Measurements from ENCODE around the gene CFAP46.
"Not testable (repeated sequence)": the region's sequence is repeated elsewhere in the genome, so short reads cannot be mapped to it uniquely, and the experiment has no call there.

Gene CFAP46

DNA sequence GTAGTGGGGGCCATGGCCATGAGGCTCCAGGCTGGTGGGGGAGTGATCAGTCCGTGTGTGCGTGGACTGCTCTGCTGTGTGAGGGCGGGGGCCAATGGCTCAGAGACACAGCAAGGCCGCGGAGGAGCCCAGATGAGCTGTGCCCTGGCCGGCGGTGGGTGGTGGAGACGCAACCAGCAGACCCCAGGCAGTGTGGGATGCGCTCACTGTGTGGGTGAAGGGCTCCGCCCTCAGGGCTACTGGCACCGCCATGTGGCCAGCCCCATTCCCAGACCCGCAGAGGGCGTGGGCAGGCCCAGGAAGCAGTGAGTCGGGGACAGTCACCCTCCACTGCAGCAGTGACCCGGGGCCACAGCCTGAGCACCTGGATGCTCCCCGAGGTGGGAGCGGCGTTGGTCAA is 165.5 kb downstream of the CFAP46 start:
- Histone ChIP-seq H3K27me3 (ENCODE audit: control insufficient read depth, insufficient read depth, low read length) (no peaks in the 10 kb centered on the region), H3K4me3 (ENCODE audit: low read depth, low read length) (no peak overlapping the region), H3K9ac (ENCODE audit: low read depth, low read length) (no peak overlapping the region), H3K36me3 (ENCODE audit: control insufficient read depth, insufficient read depth, low read length) (no peaks in the 10 kb centered on the region), H3K9me3 (ENCODE audit: control insufficient read depth, insufficient read depth, low read length) (no peaks in the 10 kb centered on the region), H3K4me1 (ENCODE audit: control insufficient read depth, insufficient read depth, low read length) (no peaks in the 10 kb centered on the region)

DNA sequence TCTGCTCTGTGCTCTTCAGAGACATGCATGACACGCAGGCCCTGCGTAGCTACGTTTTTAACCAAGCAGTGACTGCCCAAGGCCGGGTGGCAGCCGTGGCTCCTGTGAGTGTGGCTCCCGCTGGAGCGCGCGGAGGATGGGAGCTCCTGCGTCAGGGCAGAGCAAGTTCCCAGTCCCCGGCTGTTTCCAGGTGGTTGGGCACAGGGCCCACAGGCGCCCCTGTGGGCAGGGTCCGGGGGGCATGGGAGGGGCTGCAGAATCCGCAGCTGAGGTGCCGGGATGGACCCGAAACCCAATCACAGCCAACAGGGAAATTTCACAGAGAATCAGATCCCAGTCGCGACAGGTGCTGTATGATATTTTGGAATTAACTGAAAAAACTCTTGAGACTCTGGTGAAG is 166.2 kb downstream of the CFAP46 start:
- no peaks in the 10 kb centered on the region for H3K4me1 ChIP-seq (ENCODE audit: control insufficient read depth, insufficient read depth, low read length)
- H3K27me3 ChIP-seq (ENCODE audit: control insufficient read depth, insufficient read depth, low read length), result no peaks in the 10 kb centered on the region
- no peaks in the 10 kb centered on the region for H3K36me3 ChIP-seq (ENCODE audit: control insufficient read depth, insufficient read depth, low read length)
- H3K9ac ChIP-seq (ENCODE audit: low read depth, low read length), result no peak overlapping the region
- no peaks in the 10 kb centered on the region for H3K9me3 ChIP-seq (ENCODE audit: control insufficient read depth, insufficient read depth, low read length)
- no peak overlapping the region for H3K4me3 ChIP-seq (ENCODE audit: low read depth, low read length)

DNA sequence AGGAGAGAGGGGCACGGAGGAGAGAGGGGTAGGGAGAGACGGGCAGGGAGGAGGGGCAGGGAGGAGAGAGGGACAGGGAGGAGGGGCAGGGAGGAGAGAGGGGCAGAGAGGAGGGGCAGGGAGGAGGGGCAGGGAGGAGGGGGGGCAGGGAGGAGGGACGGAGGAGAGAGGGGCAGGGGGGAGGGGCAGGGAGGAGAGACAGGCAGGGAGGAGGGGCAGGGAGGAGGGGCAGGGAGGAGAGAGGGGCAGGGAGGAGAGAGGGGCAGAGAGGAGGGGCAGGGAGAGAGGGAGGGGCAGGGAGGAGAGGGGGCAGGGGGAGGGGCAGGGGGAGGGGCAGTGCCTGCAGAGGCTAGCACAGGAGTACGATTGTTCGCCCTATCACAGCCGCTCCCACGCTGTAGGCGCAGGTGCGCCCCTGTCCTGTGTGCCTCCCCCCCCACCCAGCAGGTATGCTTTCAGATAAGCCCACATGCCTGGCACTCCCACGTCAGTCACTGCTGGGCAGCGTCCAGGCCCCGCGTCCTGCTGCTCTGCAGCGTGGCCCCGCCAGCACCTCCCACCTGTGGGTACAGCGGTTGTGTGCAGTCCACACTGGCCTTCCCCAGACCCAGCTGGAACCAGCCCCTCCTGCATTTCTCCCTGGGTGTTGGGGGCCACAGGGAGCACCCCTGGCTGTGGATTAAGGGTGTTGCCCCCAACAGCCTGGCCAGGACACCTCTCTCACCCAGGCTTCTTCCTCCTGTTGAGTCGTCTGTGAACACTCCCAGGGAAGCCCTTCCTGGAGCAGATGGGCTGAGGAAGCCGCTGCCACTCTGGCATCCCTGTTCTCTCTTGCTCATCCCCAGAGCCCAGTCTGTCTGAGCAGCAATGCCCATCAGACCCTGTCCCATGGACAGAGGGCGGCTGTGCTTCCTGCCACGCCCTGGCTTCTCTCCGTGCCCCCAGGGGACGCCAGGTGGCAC is 167.2 kb downstream of the CFAP46 start:
- Histone ChIP-seq H3K9ac (ENCODE audit: low read depth, low read length) (no peak overlapping the region), H3K4me1 (ENCODE audit: control insufficient read depth, insufficient read depth, low read length) (no peaks in the 10 kb centered on the region), H3K9me3 (ENCODE audit: control insufficient read depth, insufficient read depth, low read length) (no peaks in the 10 kb centered on the region), H3K27me3 (ENCODE audit: control insufficient read depth, insufficient read depth, low read length) (no peaks in the 10 kb centered on the region), H3K4me3 (ENCODE audit: low read depth, low read length) (no peak overlapping the region), H3K36me3 (ENCODE audit: control insufficient read depth, insufficient read depth, low read length) (no peaks in the 10 kb centered on the region)

DNA sequence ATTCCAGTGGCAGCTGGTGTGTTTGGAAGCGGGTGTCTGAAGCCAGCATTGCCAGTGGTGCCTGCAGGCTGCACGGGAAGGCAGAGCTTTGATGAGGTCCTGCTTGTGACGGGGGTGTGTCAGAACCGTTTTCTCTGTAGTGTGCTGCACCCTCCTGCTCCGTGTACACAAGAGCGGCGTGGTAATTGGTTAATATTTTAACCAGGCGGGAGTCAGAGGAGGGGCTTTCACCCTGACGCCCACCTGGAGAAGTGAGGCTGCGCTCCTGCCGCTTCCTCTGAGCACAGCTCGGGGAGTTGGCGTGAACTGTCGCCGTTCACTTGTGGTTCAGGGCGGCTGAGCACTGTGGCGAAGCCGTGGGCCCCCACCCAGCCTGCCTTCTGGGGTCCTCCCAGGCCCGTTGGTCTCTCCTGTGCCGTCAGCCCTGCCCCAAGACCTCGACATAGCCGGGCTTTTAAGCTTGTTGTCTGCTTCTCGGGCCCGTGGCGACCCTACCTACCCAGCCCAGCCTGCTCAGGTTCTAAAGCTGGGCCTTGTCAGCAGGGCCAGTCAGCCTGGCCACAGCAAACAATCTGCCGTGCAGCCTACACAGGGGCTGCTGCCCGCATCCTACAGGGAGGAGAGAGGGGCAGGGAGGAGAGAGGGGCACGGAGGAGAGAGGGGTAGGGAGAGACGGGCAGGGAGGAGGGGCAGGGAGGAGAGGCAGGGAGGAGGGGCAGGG is 168.0 kb downstream of the CFAP46 start:
- Histone ChIP-seq H3K9ac (ENCODE audit: low read depth, low read length) (no peak overlapping the region), H3K4me1 (ENCODE audit: control insufficient read depth, insufficient read depth, low read length) (no peaks in the 10 kb centered on the region), H3K9me3 (ENCODE audit: control insufficient read depth, insufficient read depth, low read length) (no peaks in the 10 kb centered on the region), H3K36me3 (ENCODE audit: control insufficient read depth, insufficient read depth, low read length) (no peaks in the 10 kb centered on the region), H3K27me3 (ENCODE audit: control insufficient read depth, insufficient read depth, low read length) (no peaks in the 10 kb centered on the region), H3K4me3 (ENCODE audit: low read depth, low read length) (no peak overlapping the region)

DNA sequence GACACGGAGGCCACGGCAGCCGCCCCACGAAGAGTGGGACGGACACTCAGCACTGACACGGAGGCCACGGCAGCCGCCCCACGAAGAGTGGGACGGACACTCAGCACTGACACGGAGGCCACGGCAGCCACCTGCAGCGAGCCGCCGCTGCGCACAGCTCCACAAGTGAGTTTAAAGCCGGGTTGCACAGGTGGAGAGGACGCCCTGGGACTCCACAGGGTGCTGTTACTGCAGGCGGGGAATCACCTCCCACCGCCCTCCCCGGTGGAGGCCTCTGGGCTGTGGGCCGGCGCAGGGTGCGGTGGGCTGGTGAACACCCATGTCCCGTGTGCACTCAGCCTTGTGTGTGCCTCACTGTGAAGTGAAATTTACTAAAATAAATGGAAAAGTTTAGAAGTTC is 169.6 kb downstream of the CFAP46 start:
- H3K9ac ChIP-seq (ENCODE audit: low read depth, low read length); H3K4me3 ChIP-seq (ENCODE audit: low read depth, low read length); H3K9me3 ChIP-seq (ENCODE audit: control insufficient read depth, insufficient read depth, low read length): not testable (repeated sequence)

DNA sequence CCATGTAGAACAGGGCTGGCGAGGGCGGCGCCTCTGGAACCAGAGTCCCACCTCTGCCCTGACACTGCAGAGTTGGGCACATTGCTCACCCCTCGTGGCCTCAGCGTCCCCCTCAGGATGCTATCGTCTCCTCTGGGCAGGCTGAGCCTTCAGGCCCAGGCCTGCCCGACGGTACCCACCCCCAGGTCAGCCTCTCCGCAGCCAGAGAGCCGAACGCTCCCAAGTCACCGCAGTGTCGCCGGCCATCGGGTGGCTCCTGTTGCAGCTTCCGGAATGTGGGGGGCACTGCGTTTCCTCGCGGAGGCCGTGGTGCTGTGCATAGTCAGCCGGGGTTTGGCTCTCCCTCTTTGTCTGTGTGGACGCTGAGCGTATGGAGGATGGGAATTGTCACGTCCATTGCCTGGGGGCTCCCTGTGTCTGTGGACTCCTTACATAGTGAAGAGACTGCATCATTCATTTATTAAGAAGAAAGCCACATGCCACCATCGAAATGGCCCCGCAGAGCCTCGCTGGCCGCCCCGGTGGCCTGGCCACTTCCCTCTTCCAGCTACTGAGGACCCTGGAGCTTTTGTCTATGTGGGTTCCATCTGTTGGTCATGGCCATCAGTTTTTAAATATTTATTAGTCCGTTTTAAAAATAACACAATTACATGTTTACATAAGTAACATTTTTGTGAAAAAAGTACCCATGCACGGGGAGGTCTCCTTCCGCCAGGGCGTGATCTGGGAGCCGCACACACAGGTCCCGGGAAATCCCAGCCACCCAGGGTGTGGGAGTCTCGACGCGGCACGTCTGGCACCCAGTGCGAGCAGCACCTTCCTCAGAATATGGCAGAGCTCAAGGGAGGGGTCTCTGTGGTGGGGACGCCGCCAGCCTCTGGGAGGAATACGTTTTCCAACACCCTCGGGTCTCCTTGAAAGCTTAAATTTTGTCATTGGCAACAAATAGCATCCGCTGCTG is 172.0 kb downstream of the CFAP46 start:
- Histone ChIP-seq H3K9ac (ENCODE audit: low read depth, low read length) (no peak overlapping the region), H3K27me3 (ENCODE audit: control insufficient read depth, insufficient read depth, low read length) (no peaks in the 10 kb centered on the region), H3K4me1 (ENCODE audit: control insufficient read depth, insufficient read depth, low read length) (no peaks in the 10 kb centered on the region), H3K4me3 (ENCODE audit: low read depth, low read length) (no peak overlapping the region), H3K9me3 (ENCODE audit: control insufficient read depth, insufficient read depth, low read length) (no peaks in the 10 kb centered on the region), H3K36me3 (ENCODE audit: control insufficient read depth, insufficient read depth, low read length) (no peaks in the 10 kb centered on the region)

More for the DNA sequence above, 169.6 kb downstream of the CFAP46 start:
- H3K36me3 ChIP-seq (ENCODE audit: control insufficient read depth, insufficient read depth, low read length); H3K4me1 ChIP-seq (ENCODE audit: control insufficient read depth, insufficient read depth, low read length); H3K27me3 ChIP-seq (ENCODE audit: control insufficient read depth, insufficient read depth, low read length): not testable (repeated sequence)

DNA sequence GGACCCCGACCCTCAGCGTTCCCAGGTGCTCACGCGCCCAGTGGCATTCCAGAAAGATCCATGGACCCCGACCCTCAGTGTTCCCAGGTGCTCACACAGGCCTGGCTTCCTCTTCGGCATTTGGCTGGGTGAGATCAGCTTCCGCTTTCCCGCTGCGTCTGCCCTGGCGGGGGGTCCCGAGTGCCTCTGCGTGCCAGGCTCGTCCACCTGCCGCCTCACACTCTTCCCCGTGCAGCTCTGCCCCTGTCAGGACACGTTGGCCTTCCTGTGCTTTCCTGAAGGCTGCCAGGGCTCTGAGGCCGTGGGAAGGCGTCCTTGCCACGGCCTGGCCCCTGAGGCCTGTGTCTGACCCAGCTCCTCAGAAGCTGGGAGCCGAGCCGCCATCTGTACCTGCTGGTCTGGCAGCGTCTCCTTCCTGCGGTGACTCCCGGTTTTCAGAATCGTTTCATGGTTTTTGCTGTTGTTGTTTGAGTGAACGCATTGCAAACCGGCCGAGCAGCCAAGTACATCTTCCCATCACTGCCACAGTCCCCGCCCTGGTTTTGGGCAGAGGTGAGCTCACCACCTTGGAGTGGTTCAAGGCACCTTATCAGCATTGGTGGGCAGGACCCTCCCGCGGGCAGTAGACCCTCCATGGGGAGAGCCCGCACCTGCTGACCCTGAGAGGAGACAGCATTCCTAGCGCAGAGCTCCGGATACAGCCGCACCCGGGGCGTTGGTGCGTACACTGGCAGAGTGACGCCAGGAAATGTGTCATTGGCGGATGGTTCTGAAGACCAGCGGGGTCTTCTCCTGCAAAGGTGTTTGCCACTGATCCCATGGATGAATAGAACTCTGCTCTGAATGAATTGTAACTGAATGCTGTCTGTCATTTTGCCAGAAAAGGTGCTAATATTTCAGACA is 173.8 kb downstream of the CFAP46 start:
- Histone ChIP-seq H3K4me3 (ENCODE audit: low read depth, low read length) (no peak overlapping the region), H3K9ac (ENCODE audit: low read depth, low read length) (no peak overlapping the region), H3K27me3 (ENCODE audit: control insufficient read depth, insufficient read depth, low read length) (no peaks in the 10 kb centered on the region), H3K9me3 (ENCODE audit: control insufficient read depth, insufficient read depth, low read length) (no peaks in the 10 kb centered on the region), H3K4me1 (ENCODE audit: control insufficient read depth, insufficient read depth, low read length) (no peaks in the 10 kb centered on the region), H3K36me3 (ENCODE audit: control insufficient read depth, insufficient read depth, low read length) (no peaks in the 10 kb centered on the region)

DNA sequence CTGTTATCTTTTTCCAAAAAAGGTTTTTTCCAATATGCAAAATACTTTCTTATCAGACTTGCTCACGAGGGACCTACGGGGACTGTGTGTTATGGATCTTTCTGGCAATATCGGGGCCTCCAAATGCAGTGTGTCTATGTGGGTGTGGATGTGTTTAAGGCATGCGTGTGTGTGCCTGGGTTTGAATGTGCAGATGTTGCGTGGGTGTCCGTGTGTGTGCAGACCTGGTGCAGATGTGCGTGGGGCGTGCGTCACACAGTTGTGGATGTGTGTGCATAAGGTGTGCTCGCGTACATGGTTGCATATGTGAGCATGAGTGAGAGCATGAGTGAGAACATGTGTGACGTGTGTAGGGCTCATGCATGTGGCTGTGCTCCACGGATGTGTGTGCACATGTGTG is 176.1 kb downstream of the CFAP46 start:
- Histone ChIP-seq H3K9me3 (ENCODE audit: control insufficient read depth, insufficient read depth, low read length) (no peaks in the 10 kb centered on the region), H3K27me3 (ENCODE audit: control insufficient read depth, insufficient read depth, low read length) (no peaks in the 10 kb centered on the region), H3K36me3 (ENCODE audit: control insufficient read depth, insufficient read depth, low read length) (peaks cover 3% of the 10 kb centered on the region), H3K9ac (ENCODE audit: low read depth, low read length) (no peak overlapping the region), H3K4me1 (ENCODE audit: control insufficient read depth, insufficient read depth, low read length) (no peaks in the 10 kb centered on the region), H3K4me3 (ENCODE audit: low read depth, low read length) (no peak overlapping the region)

DNA sequence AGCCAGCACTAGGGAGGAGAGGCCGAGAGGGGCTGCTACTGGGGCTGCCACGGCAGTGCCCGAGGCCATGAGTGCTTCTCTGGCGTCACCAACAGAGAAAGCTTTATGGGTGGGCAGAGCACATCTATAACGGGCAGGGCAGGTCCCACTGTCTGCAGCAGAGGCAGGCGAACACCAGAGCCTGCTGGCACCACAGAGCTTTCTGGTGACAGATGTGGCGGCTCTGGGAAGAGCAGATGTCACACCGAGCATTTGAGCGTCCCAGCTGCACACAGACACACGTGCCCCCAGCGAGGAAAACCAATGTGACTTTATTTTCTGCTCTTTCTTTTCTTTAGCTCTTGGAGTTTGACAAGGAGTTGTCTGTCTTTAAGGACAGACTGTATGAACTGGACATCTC is 176.9 kb downstream of the CFAP46 start:
- Histone ChIP-seq H3K36me3 (ENCODE audit: control insufficient read depth, insufficient read depth, low read length) (peaks cover 3% of the 10 kb centered on the region), H3K4me1 (ENCODE audit: control insufficient read depth, insufficient read depth, low read length) (no peaks in the 10 kb centered on the region), H3K9me3 (ENCODE audit: control insufficient read depth, insufficient read depth, low read length) (no peaks in the 10 kb centered on the region), H3K4me3 (ENCODE audit: low read depth, low read length) (no peak overlapping the region), H3K9ac (ENCODE audit: low read depth, low read length) (no peak overlapping the region), H3K27me3 (ENCODE audit: control insufficient read depth, insufficient read depth, low read length) (no peaks in the 10 kb centered on the region)

DNA sequence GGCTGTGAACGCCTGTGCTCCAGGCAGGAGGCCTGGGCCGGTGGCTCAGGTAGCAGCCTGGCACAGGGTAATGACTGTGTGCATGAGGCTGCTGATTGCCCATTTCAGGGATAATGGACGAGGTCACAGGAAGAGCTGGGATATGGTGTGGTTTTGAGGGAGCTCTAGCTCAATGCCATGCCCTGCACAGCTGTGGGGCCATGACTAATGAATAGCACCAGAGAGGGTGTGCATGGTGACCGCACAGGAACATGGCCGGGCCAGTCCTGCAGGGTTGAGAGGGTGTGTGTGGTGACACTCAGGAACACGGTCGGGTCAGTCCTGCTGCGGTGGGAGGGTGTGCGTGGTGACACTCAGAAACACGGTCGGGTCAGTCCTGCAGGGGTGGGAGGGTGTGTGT is 178.3 kb downstream of the CFAP46 start:
- Histone ChIP-seq H3K27me3 (ENCODE audit: control insufficient read depth, insufficient read depth, low read length) (no peaks in the 10 kb centered on the region), H3K9me3 (ENCODE audit: control insufficient read depth, insufficient read depth, low read length) (no peaks in the 10 kb centered on the region), H3K4me1 (ENCODE audit: control insufficient read depth, insufficient read depth, low read length) (no peaks in the 10 kb centered on the region), H3K9ac (ENCODE audit: low read depth, low read length) (no peak overlapping the region), H3K4me3 (ENCODE audit: low read depth, low read length) (no peak overlapping the region), H3K36me3 (ENCODE audit: control insufficient read depth, insufficient read depth, low read length) (peaks cover 3% of the 10 kb centered on the region)

Measured in iPS-15b (cell line).